ENCODE data around the gene TMEM207. TPM values are rescaled to one million over a fixed set of nuclear protein-coding genes. Genes with fewer than 3 reads are reported as not detected.

The TMEM207 gene
- total and polyA plus RNA-seq, 2 of the 8 experiments (the other 6 are each of a cell fraction or from before 2014, with no cell fraction given): not detected

GRCh38 chr3:190446573-190447279 is 3.0 kb downstream of the TMEM207 start:
- no peaks in the 10 kb centered on the region for H3K36me3 ChIP-seq (ENCODE audit: control insufficient read depth in 2 of 4, insufficient read depth in 4 of 4, low read length in 3 of 4)
- DNase-seq (ENCODE audit: low read depth in 1 of 2, low spot score in 2 of 2) (no peak), FAIRE-seq (peak; percentile 39)
- H4K20me1 ChIP-seq (replicated peaks in 1 of 2; ENCODE audit: control insufficient read depth in 1 of 2, insufficient read depth in 2 of 2, low read length in 2 of 2): no peaks in the 10 kb centered on the region
- 89% methylated on average over 6 of the region's 6 CpGs; no CpG with 5 or more reads in 1 of the 2 experiments for WGBS, 2 experiments (ENCODE audit: extremely low coverage in 1 of 2, insufficient coverage in 1 of 2, insufficient read length in 1 of 2, insufficient replicate concordance in 2 of 2, low coverage in 1 of 2, low lambda C conversion rate in 2 of 2, missing lambda C conversion rate in 1 of 2)
- ChIA-PET POLR2A (ENCODE audit: partially characterized antibody) (no interaction called here), CTCF (ENCODE audit: partially characterized antibody) (interaction anchor here (1.3 kb wide), 1 partner anchor 125 kb away, joined by 4 read pairs; the partner anchor contains the start of gene CLDN1)
- H3K4me3 ChIP-seq (ENCODE audit: extremely low read depth in 1 of 4, insufficient read depth in 2 of 4, low read depth in 3 of 4, low read length in 4 of 4): no peak overlapping the region
- H2BK12ac ChIP-seq (ENCODE audit: low read depth, low read length): no peak overlapping the region
- no peak overlapping the region for H3K23ac ChIP-seq (ENCODE audit: insufficient read length)
- H4K5ac ChIP-seq (ENCODE audit: insufficient read length, low read depth, low read length): no peak overlapping the region
- no peak overlapping the region for H3K4me2 ChIP-seq (ENCODE audit: insufficient read depth in 1 of 2, low read depth in 2 of 2, low read length in 2 of 2)
- no peak overlapping the region for H3K27ac ChIP-seq (ENCODE audit: low read depth, low read length)
- H2BK20ac ChIP-seq (ENCODE audit: low read length): no peak overlapping the region
- H2BK15ac ChIP-seq (ENCODE audit: low read length): no peak overlapping the region
- no peak overlapping the region for H3K14ac ChIP-seq (ENCODE audit: insufficient read length)
- no peak overlapping the region for H3K56ac ChIP-seq (replicated peaks; ENCODE audit: insufficient read length, low read depth, low read length)
- TF ChIP-seq GABPA (IDR thresholded peaks at IDR 0.05; ENCODE audit: borderline replicate concordance, insufficient read depth, low read length): no peak
- TF ChIP-seq HDAC6 (IDR thresholded peaks at IDR 0.05; ENCODE audit: low read depth, low read length): no peak
- TF ChIP-seq HDAC2 (IDR thresholded peaks at IDR 0.05; ENCODE audit: borderline replicate concordance in 1 of 2, low read depth in 2 of 2, low read length in 2 of 2): no peak
- no peak for TF ChIP-seq KDM5A (IDR thresholded peaks at IDR 0.05; ENCODE audit: low read length)
- TF ChIP-seq CBX5 (IDR thresholded peaks at IDR 0.05; ENCODE audit: low read depth, low read length): no peak
- TF ChIP-seq CHD1 (IDR thresholded peaks at IDR 0.05; ENCODE audit: low read depth, low read length): no peak
- no peak for TF ChIP-seq BRCA1 (IDR thresholded peaks at IDR 0.05; ENCODE audit: low read depth, low read length)
- no peak overlapping the region for H4K8ac ChIP-seq (ENCODE audit: extremely low read depth, insufficient read depth, low read length)
- no peaks in the 10 kb centered on the region for H3K79me1 ChIP-seq (ENCODE audit: low read depth, low read length)
- H4K91ac ChIP-seq (replicated peaks; ENCODE audit: insufficient read length, low read length): no peak overlapping the region
- no peak overlapping the region for H3K18ac ChIP-seq (ENCODE audit: extremely low read depth, low read length)
- no peak overlapping the region for H2AK5ac ChIP-seq (ENCODE audit: low read depth, low read length)
- H3K9ac ChIP-seq (replicated peaks in 1 of 4; ENCODE audit: extremely low read depth in 1 of 4, low read depth in 3 of 4, low read length in 3 of 4): no peak overlapping the region
- no peaks in the 10 kb centered on the region for H3K23me2 ChIP-seq (ENCODE audit: low read depth, low read length)
- 0 out of 2 replicates have a peak overlapping the region, but pooled peaks have one; percentile 42 for H2AFZ ChIP-seq (ENCODE audit: low read length)
- H3K4ac ChIP-seq (replicated peaks; ENCODE audit: insufficient read length, low read depth, low read length): no peak overlapping the region
- H3K79me2 ChIP-seq (ENCODE audit: control insufficient read depth in 1 of 2, insufficient read depth in 2 of 2, low read length in 2 of 2): no peaks in the 10 kb centered on the region
- H3K4me1 ChIP-seq (replicated peaks in 1 of 4; ENCODE audit: control insufficient read depth in 3 of 4, insufficient read depth in 4 of 4, low read length in 3 of 4): no peaks in the 10 kb centered on the region
- H2BK5ac ChIP-seq (ENCODE audit: low read depth, low read length): no peak overlapping the region
- no peak overlapping the region for H2BK120ac ChIP-seq (replicated peaks; ENCODE audit: low read depth, low read length)
- no peaks in the 10 kb centered on the region for H3K27me3 ChIP-seq (replicated peaks in 1 of 4; ENCODE audit: control insufficient read depth in 3 of 4, extremely low read depth in 1 of 4, insufficient read depth in 3 of 4, low read length in 3 of 4)
- H3K9me3 ChIP-seq (ENCODE audit: insufficient read depth in 2 of 2, low read depth in 1 of 2, low read length in 1 of 2): no peaks in the 10 kb centered on the region

Measured in H1 (cell line).